Activated T-helper 1 cell treated with Interleukin-2 at 50 U/mL for 16 hours (primary cell): ENCODE measurements around the gene ZNF792.
"Not testable (repeated sequence)": the region's sequence is repeated elsewhere in the genome, so short reads cannot be mapped to it uniquely, and the experiment has no call there.

Experiments
- DNase-seq: peaks from one replicate; pipeline ENCODE4 v3.0.0-alpha.2; 2020; ENCODE audit warnings: low read depth

Gene ZNF792

GRCh38 chr19:34920090-34920786, 43.8 kb downstream of the ZNF792 start:
- DNase-seq: not testable (repeated sequence)

GRCh38 chr19:34918190-34918589, 45.8 kb downstream of the ZNF792 start:
- no peak for DNase-seq

GRCh38 chr19:34917144-34917543, 46.9 kb downstream of the ZNF792 start:
- not testable (repeated sequence) for DNase-seq

GRCh38 chr19:34910770-34911169, 53.3 kb downstream of the ZNF792 start:
- no peak for DNase-seq
